ENCODE data around the gene DDX43. TPM values are rescaled to one million over a fixed set of nuclear protein-coding genes. Genes with fewer than 3 reads are reported as not detected.
"Not testable (repeated sequence)": the region's sequence is repeated elsewhere in the genome, so short reads cannot be mapped to it uniquely, and the experiment has no call there.

The DDX43 gene
- total RNA-seq, 1 experiment from 2014 or later = 24.9 TPM

DNA sequence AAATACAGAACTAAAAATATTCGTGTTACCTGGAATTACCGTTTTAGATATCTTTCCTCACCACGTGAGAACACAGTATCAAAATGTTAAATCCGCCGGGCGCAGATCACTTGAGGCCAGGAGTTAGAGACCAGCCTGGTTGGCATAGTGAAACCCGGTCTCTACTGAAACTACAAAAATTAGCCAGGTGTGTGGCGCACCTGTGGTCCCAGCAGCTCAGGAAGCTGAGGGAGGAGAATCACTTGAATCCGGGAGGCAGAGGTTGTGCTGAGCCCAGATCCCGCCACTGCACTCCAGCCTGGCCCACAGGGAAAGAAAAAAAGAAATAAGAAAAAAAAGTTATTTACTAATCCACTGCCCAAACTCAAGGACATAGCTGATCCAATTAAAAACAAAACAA is 4.8 kb upstream of the DDX43 start:
- ChIA-PET POLR2A (interaction anchor here (0.7 kb wide), 2 partner anchors 301 to 362 kb away, joined by 6 to 8 read pairs; no protein-coding TSS in a partner anchor), CTCF (interaction anchor here (0.6 kb wide), 1 partner anchor 268 kb away, joined by 7 read pairs; no protein-coding TSS in a partner anchor)
- Histone ChIP-seq H3K4me3 (ENCODE audit: low read depth in 2 of 2, low read length in 2 of 2) (no peak overlapping the region), H3K9me3 (ENCODE audit: control insufficient read depth, insufficient read depth, low read depth, low read length) (no peaks in the 10 kb centered on the region), H3K36me3 (ENCODE audit: control insufficient read depth, insufficient read depth, low read length) (no peaks in the 10 kb centered on the region), H3K4me1 (ENCODE audit: control insufficient read depth, insufficient read depth, low read length) (peaks cover 10% of the 10 kb centered on the region; the same call in 1 of the 2 replicates), H3K27ac (ENCODE audit: low read length) (no peak overlapping the region), H3K27me3 (ENCODE audit: control insufficient read depth, insufficient read depth, low read length) (no peaks in the 10 kb centered on the region)
- intact Hi-C loops (cut with micrococcal nuclease; ENCODE audit: unreplicated experiment) (loop anchor here (2.0 kb wide), 1 partner anchor 103 kb away; no protein-coding TSS in a partner anchor), in situ Hi-C loops (cut with HindIII; ENCODE audit: low pct_unique_long_range_greater_than_20kb, low sequenced_read_pairs) (no loop called here)
- TF ChIP-seq SIN3A (IDR thresholded peaks at IDR 0.05; ENCODE audit: borderline replicate concordance, insufficient read depth, low read depth, low read length) (no peak), POLR2AphosphoS5 (IDR thresholded peaks at IDR 0.05; ENCODE audit: low read depth, low read length) (no peak), TCF7L2 (IDR thresholded peaks at IDR 0.05; ENCODE audit: low read depth, low read length) (no peak)
- TF ChIP-seq, protein P1, sequence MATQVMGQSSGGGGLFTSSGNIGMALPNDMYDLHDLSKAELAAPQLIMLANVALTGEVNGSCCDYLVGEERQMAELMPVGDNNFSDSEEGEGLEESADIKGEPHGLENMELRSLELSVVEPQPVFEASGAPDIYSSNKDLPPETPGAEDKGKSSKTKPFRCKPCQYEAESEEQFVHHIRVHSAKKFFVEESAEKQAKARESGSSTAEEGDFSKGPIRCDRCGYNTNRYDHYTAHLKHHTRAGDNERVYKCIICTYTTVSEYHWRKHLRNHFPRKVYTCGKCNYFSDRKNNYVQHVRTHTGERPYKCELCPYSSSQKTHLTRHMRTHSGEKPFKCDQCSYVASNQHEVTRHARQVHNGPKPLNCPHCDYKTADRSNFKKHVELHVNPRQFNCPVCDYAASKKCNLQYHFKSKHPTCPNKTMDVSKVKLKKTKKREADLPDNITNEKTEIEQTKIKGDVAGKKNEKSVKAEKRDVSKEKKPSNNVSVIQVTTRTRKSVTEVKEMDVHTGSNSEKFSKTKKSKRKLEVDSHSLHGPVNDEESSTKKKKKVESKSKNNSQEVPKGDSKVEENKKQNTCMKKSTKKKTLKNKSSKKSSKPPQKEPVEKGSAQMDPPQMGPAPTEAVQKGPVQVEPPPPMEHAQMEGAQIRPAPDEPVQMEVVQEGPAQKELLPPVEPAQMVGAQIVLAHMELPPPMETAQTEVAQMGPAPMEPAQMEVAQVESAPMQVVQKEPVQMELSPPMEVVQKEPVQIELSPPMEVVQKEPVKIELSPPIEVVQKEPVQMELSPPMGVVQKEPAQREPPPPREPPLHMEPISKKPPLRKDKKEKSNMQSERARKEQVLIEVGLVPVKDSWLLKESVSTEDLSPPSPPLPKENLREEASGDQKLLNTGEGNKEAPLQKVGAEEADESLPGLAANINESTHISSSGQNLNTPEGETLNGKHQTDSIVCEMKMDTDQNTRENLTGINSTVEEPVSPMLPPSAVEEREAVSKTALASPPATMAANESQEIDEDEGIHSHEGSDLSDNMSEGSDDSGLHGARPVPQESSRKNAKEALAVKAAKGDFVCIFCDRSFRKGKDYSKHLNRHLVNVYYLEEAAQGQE (IDR thresholded peaks at IDR 0.05; ENCODE audit: insufficient read depth in 1 of 2, low read depth in 2 of 2, low read length in 1 of 2) = no peak
- TF ChIP-seq, protein P2, sequence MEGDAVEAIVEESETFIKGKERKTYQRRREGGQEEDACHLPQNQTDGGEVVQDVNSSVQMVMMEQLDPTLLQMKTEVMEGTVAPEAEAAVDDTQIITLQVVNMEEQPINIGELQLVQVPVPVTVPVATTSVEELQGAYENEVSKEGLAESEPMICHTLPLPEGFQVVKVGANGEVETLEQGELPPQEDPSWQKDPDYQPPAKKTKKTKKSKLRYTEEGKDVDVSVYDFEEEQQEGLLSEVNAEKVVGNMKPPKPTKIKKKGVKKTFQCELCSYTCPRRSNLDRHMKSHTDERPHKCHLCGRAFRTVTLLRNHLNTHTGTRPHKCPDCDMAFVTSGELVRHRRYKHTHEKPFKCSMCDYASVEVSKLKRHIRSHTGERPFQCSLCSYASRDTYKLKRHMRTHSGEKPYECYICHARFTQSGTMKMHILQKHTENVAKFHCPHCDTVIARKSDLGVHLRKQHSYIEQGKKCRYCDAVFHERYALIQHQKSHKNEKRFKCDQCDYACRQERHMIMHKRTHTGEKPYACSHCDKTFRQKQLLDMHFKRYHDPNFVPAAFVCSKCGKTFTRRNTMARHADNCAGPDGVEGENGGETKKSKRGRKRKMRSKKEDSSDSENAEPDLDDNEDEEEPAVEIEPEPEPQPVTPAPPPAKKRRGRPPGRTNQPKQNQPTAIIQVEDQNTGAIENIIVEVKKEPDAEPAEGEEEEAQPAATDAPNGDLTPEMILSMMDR (IDR thresholded peaks at IDR 0.05) = no peak
- no peak for DNase-seq (ENCODE audit: low read depth, low spot score)
- no TSS peak for BruUV-seq (replicated peaks)
- ATAC-seq = no peak

DNA sequence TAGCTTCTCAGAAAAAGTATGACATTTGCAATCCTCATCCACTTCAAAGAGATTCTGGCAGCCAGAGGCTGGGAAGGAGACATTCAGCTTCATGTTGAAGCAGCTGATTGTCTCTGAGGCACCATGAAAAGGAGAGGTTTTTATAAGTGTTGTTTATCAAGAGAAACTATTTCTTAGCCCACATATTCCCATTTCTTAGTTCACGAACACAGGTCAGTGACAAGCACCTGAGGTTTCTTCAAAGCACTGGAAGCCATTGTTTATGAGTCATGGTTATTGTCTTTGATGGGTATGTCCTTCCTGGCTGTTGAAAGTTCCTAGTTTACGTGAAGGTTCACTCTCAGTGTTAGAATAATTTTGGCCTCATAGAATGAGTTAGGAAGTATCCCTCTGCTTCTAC is 3.0 kb upstream of the DDX43 start:
- intact Hi-C loops (cut with micrococcal nuclease; ENCODE audit: unreplicated experiment) = no loop called here

DNA sequence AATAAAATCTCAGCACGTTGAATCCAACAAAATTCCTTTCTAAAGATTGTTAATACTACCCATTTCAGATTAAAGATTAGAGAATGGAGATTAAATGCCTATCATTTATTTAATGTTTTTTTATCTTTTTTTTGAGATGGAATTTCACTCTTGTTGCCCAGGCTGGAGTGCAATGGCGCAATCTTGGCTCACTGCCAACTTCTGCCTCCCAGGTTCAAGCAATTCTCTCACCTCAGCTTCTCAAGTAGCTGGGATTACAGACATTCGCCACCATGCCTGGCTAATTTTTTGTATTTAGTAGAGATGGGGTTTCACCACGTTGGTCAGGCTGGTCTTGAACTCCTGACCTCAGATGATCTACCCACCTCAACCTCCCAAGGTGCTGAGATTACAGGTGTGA is 2.4 kb upstream of the DDX43 start:
- H3K4me3 ChIP-seq (ENCODE audit: low read depth in 2 of 2, low read length in 2 of 2); H3K36me3 ChIP-seq (ENCODE audit: control insufficient read depth, insufficient read depth, low read length); H3K27ac ChIP-seq (ENCODE audit: low read length); DNase-seq (ENCODE audit: low read depth, low spot score); intact Hi-C loops (cut with micrococcal nuclease; ENCODE audit: unreplicated experiment); in situ Hi-C loops (cut with HindIII; ENCODE audit: low pct_unique_long_range_greater_than_20kb, low sequenced_read_pairs); BruUV-seq (replicated peaks); H3K9me3 ChIP-seq (ENCODE audit: control insufficient read depth, insufficient read depth, low read depth, low read length); ATAC-seq; H3K27me3 ChIP-seq (ENCODE audit: control insufficient read depth, insufficient read depth, low read length); POLR2A ChIA-PET: not testable (repeated sequence)
- peaks cover 18% of the 10 kb centered on the region for H3K4me1 ChIP-seq (ENCODE audit: control insufficient read depth, insufficient read depth, low read length)
- CTCF ChIA-PET = interaction anchor here (1.3 kb wide), 1 partner anchor 106 kb away, joined by 5 read pairs; no protein-coding TSS in a partner anchor

More for the DNA sequence above, 3.0 kb upstream of the DDX43 start:
- Histone ChIP-seq H3K27me3 (ENCODE audit: control insufficient read depth, insufficient read depth, low read length) (no peaks in the 10 kb centered on the region), H3K4me1 (ENCODE audit: control insufficient read depth, insufficient read depth, low read length) (peaks cover 18% of the 10 kb centered on the region), H3K9me3 (ENCODE audit: control insufficient read depth, insufficient read depth, low read depth, low read length) (no peaks in the 10 kb centered on the region), H3K27ac (ENCODE audit: low read length) (peak overlapping the region; percentile 17; the same call in 1 of the 2 replicates), H3K4me3 (ENCODE audit: low read depth in 2 of 2, low read length in 2 of 2) (no peak overlapping the region), H3K36me3 (ENCODE audit: control insufficient read depth, insufficient read depth, low read length) (no peaks in the 10 kb centered on the region)
- ATAC-seq = no peak
- ChIA-PET POLR2A (no interaction called here), CTCF (interaction anchor here (1.3 kb wide), 1 partner anchor 106 kb away, joined by 5 read pairs; no protein-coding TSS in a partner anchor)
- DNase-seq (ENCODE audit: low read depth, low spot score) = no peak
- in situ Hi-C loops (cut with HindIII; ENCODE audit: low pct_unique_long_range_greater_than_20kb, low sequenced_read_pairs) = no loop called here
- no TSS peak for BruUV-seq (replicated peaks)
- TF ChIP-seq POLR2AphosphoS5 (IDR thresholded peaks at IDR 0.05; ENCODE audit: low read depth, low read length) = no peak
- TF ChIP-seq, protein P1 (IDR thresholded peaks at IDR 0.05; ENCODE audit: insufficient read depth in 1 of 2, low read depth in 2 of 2, low read length in 1 of 2) = no peak
- no peak for TF ChIP-seq TCF7L2 (IDR thresholded peaks at IDR 0.05; ENCODE audit: low read depth, low read length)
- TF ChIP-seq, protein P2 (IDR thresholded peaks at IDR 0.05) = no peak
- TF ChIP-seq SIN3A (IDR thresholded peaks at IDR 0.05; ENCODE audit: borderline replicate concordance, insufficient read depth, low read depth, low read length) = no peak

All from Panc1 (cell line).